Nucleus accumbens (tissue), 56 donors: ENCODE results near the gene PNN.
"Not testable (repeated sequence)": the region's sequence is repeated elsewhere in the genome, so short reads cannot be mapped to it uniquely, and the experiment has no call there.

ENCODE experiments used
- DNase-seq, 56 donors: peaks; one replicate each; lab custom pipeline; 2025; lab: John Stamatoyannopoulos, UW

The PNN gene

GRCh38 chr14:39180553-39180952 is 5.5 kb downstream of the PNN start:
- no peak for DNase-seq

GRCh38 chr14:39181026-39181692 is 6.1 kb downstream of the PNN start:
- DNase-seq, result no peak

GRCh38 chr14:39181693-39182047 is 6.6 kb downstream of the PNN start:
- DNase-seq, result no peak

DNA sequence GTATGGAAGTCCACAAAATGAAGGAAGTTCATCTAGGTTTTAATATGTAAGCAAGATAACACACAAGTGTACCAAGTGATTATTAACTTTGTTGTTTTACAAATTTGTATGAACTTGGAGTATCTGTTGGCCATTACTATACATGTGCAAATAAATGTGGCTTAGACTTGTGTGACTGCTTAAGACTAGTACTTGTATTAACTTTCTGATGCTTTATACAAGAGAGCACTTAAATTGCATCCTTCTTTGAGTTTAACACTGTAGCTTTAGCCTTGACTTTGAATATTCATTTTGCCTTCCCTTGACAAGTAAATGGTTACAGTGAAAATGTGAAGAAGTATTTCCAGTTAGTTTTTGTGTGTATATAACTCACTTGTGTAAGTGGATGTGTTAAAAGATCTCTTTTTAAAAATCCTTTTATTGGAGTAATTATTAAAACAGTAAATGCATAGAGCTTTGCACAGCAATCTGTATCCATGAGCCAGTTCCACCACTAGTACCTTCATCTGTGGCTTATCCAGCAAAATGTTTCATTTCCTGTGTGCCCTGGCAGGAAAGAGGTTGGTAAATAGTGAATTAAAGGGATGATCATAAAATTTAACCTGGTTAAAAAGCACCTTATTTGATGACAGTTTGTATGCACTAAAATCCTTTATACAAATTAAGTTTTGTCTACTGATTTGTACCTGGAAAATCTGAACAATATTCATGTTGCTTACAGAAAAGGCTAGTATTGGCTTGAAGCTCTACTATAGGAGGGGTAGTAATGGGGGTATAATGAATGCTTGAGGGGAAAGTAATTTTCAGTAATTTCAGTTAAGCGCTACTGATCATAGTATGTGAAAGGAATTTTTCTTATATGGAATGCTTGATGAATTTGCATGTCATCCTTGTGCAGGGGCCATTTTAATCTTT is 8.0 kb downstream of the PNN start:
- DNase-seq, result no peak

- DNase-seq, result not testable (repeated sequence)
Measured at GRCh38 chr14:39183685-39184003, 8.6 kb downstream of the PNN start.

DNA sequence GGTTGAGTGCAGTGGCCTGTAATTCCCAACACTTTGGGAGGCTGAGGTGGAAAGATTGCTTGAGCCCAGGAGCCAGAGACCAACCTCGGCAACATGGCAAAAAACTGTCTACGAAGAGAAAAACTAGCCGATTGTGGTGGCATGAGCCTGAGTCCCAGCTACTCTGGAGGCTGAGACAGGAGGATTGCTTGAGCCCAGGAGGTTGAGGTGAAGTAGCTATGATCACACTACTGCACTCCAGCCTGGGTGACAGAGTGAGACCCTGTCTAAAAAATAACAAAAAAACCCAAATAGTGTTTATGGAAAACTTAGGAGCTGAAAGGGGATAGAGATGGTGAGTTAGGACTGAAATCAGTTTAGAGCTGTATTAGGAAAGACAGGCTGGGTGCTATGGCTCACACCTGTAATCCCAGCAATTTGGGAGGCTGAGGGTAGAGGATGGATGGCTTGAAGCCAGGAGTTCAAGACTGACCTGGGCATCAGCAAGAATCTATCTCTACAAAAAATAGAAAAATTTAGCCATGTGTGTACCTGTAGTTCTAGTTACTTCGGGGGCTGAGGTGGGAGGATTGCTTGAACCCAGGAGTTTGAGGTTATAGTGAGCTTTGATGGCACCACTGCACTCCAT is 9.7 kb downstream of the PNN start:
- no peak for DNase-seq

- no peak for DNase-seq
Measured at GRCh38 chr14:39185256-39186049, 10.4 kb downstream of the PNN start.

DNA sequence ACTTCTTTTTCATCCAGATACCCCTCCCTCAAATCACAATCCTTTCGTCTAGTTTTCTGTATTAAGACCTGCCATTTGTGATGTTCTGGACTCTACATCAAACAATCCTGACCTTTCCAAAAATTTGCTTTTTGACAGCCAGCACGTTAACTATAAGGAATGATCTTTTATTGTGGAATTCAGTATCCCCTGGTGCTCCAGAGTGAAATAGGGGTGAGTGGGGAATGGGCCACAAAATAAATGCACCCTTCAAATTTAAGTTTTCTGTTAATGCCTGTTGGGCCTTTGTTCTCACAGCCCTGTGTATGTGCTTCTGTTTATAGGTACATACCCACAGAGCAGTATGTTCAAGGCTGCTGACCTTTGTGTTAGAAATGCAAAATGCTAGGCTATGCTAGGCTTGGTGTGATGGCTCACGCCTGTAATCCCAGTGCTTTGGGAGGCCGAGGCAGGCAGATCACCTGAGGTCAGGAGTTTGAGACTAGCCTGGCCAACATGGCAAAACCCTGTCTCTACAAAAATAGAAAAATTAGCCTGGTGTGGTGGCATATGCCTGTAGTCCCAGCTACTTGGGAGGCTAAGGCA is 12.0 kb downstream of the PNN start:
- no peak for DNase-seq

- no peak for DNase-seq
Measured at GRCh38 chr14:39203659-39204606, 28.9 kb downstream of the PNN start.

- DNase-seq, result not testable (repeated sequence)
Measured at GRCh38 chr14:39207430-39207829, 32.4 kb downstream of the PNN start.

- no peak for DNase-seq
Measured at GRCh38 chr14:39211109-39211741, 36.2 kb downstream of the PNN start.

DNA sequence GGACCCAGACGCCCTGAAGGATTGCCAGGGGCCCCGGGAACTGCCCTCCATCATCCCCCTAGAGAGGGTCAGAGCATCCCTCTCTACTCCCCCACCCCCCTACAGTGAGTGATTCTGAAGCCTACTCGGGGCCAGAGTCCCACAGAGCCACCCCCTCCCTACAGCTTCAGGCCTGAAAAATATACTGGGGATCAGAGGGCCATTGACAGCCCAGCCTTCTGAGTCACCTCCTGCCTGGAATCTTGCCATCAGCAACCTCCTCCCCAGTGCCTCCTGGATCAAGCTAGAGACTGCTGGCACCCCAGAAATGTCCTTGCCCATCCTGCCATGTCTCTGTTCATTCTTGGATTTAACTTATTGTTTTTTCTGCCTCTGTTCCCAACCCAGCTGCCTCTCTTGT is 37.0 kb downstream of the PNN start:
- DNase-seq, result no peak

DNA sequence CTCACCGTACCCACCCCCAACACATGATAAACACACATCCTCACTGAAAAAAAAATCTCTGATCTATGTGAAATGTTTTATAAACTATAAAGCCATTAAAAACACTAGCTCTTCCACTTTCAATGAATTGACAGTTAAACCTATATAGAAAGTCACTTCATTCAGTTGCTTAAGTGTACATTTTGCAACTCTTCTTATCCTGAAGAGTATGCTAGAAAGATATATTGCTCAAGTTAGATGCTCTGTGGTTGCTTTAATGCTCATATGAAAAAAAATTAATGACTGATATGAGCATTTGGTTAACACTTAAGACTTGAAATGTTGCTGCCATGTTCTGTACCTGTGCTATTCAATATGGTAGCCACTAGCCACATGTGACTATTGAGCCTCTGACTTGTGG is 37.6 kb downstream of the PNN start:
- DNase-seq, result no peak

DNA sequence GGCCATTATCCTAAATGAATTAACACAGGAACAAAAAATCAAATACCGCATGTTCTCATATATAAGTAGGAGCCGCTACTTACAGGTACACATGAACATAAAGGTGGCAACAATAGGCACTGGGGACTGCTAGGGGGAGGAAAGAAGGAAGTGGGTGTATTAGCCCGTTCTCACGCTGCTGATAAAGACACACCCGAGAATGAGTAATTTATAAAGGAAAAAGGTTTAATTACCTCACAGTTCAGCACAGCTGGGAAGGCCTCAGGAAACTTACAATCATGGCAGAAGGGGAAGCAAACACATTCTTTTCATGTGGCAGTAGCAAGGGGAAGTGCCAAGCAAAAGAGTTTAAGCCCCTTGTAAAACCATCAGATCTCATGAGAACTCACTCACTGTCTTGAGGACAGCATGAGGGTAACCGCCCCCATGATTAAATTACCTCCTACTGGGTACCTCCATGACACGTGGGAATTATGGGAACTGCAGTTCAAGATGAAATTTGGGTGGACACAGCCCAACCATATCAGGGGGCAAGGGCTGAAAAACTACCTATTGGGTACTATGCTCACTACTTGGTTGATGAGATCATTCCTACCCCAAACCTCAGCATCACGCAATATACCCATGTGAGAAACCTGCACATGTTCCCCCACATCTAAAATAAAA is 42.3 kb downstream of the PNN start:
- no peak for DNase-seq

DNA sequence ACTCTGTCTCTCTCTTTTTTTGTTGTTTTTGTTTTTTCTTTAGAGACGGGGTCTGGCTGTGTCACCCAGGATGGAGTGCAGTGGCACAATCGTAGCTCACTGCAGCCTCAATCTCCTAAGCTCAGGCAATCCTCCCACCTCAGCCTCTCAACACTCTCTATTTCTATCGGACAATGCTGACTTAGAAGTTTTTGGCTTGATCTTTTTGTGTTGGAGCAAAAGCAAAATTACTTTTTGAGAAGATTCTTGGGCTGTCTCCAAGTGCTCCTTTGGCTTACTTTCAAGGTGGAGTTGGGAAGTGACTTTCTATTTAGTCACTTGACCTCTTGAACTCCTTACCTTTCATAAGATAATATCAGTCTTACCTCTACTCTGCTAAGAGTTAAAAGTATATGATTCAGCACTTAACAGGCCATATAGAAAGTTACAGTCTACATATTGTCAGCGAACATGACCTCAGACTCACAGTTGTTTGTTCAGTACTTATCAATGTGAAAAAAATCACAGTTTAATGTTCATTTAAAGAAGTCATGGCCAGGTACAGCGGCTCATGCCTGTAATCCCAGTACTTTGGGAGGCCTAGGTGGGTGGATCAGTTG is 43.2 kb downstream of the PNN start:
- no peak for DNase-seq

DNA sequence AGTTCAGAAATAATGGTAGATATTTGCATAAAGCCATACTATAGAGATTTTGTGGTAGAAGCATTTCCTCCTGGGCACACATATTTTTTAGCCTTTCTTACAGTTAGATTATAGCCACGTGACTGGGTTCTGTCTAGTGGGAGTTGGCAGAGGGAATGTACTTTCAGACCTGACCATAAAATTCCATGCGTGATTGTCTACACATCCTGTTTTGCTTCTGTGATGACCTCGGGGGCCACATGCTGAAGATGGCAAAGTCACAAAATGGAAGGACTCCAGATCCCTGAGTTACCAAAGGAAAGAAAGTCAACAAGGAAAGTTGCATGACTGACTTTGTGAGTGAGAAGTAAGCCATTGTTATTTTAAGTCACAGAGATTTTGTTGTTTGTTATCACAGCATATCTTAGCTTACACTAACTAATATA is 44.0 kb downstream of the PNN start:
- DNase-seq, result no peak

- not testable (repeated sequence) for DNase-seq
Measured at GRCh38 chr14:39220473-39220872, 45.4 kb downstream of the PNN start.

GRCh38 chr14:39228044-39228443 is 53.0 kb downstream of the PNN start:
- no peak for DNase-seq
